Ishikawa (cell line): ENCODE data around the gene BDNF.

Source experiments
- CEBPB ChIP-seq: IDR thresholded peaks from 2 replicates; pipeline ENCODE4 v1.6.1; 2012
- CREB1 ChIP-seq: IDR thresholded peaks from 2 replicates; pipeline ENCODE4 v1.6.1; 2012; ENCODE audit warnings: low read depth
- EGR1 ChIP-seq: IDR thresholded peaks from 2 replicates; pipeline ENCODE4 v1.6.1; 2012
- EP300 ChIP-seq: IDR thresholded peaks from 2 replicates; pipeline ENCODE4 v1.6.1; 2012; ENCODE audit warnings: borderline replicate concordance
- FOXM1 ChIP-seq: IDR thresholded peaks from 2 replicates; pipeline ENCODE4 v1.6.1; 2012; ENCODE audit warnings: low read depth, borderline replicate concordance
- MAX ChIP-seq: IDR thresholded peaks from 2 replicates; pipeline ENCODE4 v1.6.1; 2012
- NFIC ChIP-seq: IDR thresholded peaks from 2 replicates; pipeline ENCODE4 v1.6.1; 2012
- RAD21 ChIP-seq: IDR thresholded peaks from 2 replicates; pipeline ENCODE4 v1.6.1; 2012; ENCODE audit warnings: low read depth
- REST ChIP-seq: IDR thresholded peaks from 2 replicates; pipeline ENCODE4 v1.6.1; 2012; ENCODE audit warnings: low read depth, mild to moderate bottlenecking
- TAF1 ChIP-seq: IDR thresholded peaks from 2 replicates; pipeline ENCODE4 v1.6.1; 2012; ENCODE audit warnings: low read depth, mild to moderate bottlenecking
- TCF12 ChIP-seq: IDR thresholded peaks from 2 replicates; pipeline ENCODE4 v1.6.1; 2012; ENCODE audit warnings: low read depth
- TEAD4 ChIP-seq: IDR thresholded peaks from 2 replicates; pipeline ENCODE4 v1.6.1; 2012
- USF1 ChIP-seq: IDR thresholded peaks from 2 replicates; pipeline ENCODE4 v1.6.1; 2012
- YY1 ChIP-seq: IDR thresholded peaks from 2 replicates; pipeline ENCODE4 v1.6.1; 2012; ENCODE audit warnings: low read depth
- ZBTB7A ChIP-seq: IDR thresholded peaks from 2 replicates; pipeline ENCODE4 v1.6.1; 2012; ENCODE audit warnings: low read depth

BDNF gene

GRCh38 chr11:27679136-27680015 lies 20.9 kb downstream of the BDNF start:
- TF ChIP-seq EP300: no peak
- no peak for TF ChIP-seq EGR1
- no peak for TF ChIP-seq YY1
- no peak for TF ChIP-seq REST
- no peak for TF ChIP-seq FOXM1
- no peak for TF ChIP-seq MAX
- no peak for TF ChIP-seq RAD21
- TF ChIP-seq CEBPB: no peak
- no peak for TF ChIP-seq TAF1
- TF ChIP-seq TCF12: no peak

- TF ChIP-seq CREB1: no peak
- TF ChIP-seq CEBPB: no peak
- no peak for TF ChIP-seq NFIC
- no peak for TF ChIP-seq ZBTB7A
- TF ChIP-seq RAD21: no peak
- no peak for TF ChIP-seq FOXM1
- TF ChIP-seq USF1: no peak
- TF ChIP-seq YY1: no peak
- no peak for TF ChIP-seq EP300
- TF ChIP-seq TEAD4: no peak
- TF ChIP-seq TCF12: no peak
- TF ChIP-seq TAF1: no peak
Measured at GRCh38 chr11:27678242-27678641, 22.0 kb downstream of the BDNF start.

- TF ChIP-seq TAF1 (no peak), USF1 (no peak), YY1 (no peak), CREB1 (no peak), RAD21 (no peak), REST (no peak), CEBPB (no peak), EP300 (no peak), FOXM1 (no peak), NFIC (no peak), EGR1 (no peak), TEAD4 (no peak), TCF12 (no peak), ZBTB7A (no peak), MAX (no peak)
Measured at GRCh38 chr11:27677108-27677507, 23.1 kb downstream of the BDNF start.

GRCh38 chr11:27673979-27674663 lies 26.1 kb downstream of the BDNF start:
- no peak for TF ChIP-seq FOXM1
- TF ChIP-seq NFIC: no peak
- no peak for TF ChIP-seq EP300
- no peak for TF ChIP-seq YY1
- no peak for TF ChIP-seq TEAD4
- TF ChIP-seq EGR1: no peak
- no peak for TF ChIP-seq TCF12
- TF ChIP-seq RAD21: no peak
- TF ChIP-seq CREB1: no peak
- TF ChIP-seq REST: no peak
- TF ChIP-seq TAF1: no peak
